Left kidney (tissue), 2 donors: ENCODE data around the gene MTRF1. TPM values are rescaled to one million over a fixed set of nuclear protein-coding genes. Genes with fewer than 3 reads are reported as not detected.

Experiments used
- DNase-seq: peaks from one replicate; pipeline ENCODE4 v3.0.0-alpha.2; 2013
- polyA plus RNA-seq: library from polyadenylated mRNA; unstranded; fragments of 120-200 nt; gene quantifications from one replicate; pipeline ENCODE4 v1.2.1, GENCODE V29; 2013; ENCODE audit not compliant: insufficient read length

MTRF1 gene
- polyA plus RNA-seq, 1 donor = 28.6 TPM

- DNase-seq = no peak
Measured at GRCh38 chr13:41224113-41225110, 39.0 kb downstream of the MTRF1 start.

DNA sequence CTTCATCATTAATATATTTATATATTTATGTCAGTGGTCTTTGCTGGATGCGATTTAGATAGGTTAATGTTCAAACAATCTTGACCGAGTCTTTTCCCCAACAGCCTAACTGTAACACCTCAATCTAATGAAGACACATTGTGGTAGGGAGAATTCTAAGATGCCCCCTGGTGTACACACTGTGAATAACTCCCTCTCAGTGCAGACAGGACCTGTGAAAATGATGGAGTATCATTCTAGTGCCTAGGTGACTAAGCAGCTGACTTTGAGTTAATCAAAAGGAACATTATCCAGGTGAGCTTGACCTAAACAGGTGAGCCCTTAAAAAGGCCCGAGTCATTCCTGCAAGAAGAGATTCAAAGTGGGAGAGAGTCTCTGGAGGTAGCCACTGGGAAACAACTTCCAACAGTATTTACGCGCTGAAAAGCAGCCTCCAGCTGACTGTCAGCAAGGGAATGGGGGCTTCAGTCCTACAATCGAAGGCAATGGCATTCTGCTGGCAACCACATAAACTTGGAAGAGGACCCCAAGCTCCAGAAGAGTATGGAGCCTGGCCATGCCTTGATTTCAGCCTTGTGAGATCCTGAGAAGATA, 41.0 kb downstream of the MTRF1 start:
- DNase-seq = peak; percentile 44

DNA sequence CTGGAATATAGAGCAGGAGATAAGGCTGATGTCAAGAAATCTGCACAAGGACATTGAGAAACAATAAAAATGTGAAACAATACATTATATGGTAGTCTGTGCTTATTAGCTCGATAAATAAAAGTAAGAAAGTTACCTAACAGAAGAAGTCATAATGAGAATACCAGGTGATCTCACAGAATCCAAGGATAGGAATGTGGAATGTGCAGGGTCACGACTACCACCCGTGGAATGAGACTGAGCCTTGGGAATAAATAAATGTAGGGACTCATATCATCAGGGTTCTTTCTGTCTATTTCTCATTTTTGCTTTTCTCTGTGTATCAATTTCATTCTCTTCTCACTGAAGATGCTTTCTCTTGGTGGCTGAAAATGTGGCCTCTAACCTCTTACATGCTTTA, 43.0 kb downstream of the MTRF1 start:
- no peak for DNase-seq

GRCh38 chr13:41216160-41216559, 47.2 kb downstream of the MTRF1 start:
- DNase-seq = no peak

DNA sequence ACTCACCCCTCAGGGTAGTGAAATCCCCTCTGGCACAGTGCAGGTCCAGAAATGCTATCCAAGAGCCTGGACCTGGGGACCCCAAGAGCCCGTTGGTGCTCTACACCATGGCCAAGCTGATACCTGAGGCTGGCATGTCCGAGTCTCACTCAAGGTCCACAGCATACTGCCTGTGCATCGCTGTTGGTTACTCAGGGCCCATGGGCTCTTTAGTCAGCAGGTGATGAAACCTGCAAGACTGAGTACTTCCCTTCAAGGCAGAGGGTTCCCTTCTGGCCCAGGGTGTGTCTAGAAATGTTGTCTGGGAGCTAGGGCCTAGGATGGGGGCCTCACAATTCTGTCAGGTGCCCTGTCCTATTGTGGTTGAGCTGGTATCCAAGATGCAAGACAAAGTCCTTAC, 49.5 kb downstream of the MTRF1 start:
- DNase-seq = no peak

- DNase-seq = no peak
Measured at GRCh38 chr13:41213316-41213715, 50.1 kb downstream of the MTRF1 start.

- no peak for DNase-seq
Measured at GRCh38 chr13:41212881-41213280, 50.5 kb downstream of the MTRF1 start.

DNA sequence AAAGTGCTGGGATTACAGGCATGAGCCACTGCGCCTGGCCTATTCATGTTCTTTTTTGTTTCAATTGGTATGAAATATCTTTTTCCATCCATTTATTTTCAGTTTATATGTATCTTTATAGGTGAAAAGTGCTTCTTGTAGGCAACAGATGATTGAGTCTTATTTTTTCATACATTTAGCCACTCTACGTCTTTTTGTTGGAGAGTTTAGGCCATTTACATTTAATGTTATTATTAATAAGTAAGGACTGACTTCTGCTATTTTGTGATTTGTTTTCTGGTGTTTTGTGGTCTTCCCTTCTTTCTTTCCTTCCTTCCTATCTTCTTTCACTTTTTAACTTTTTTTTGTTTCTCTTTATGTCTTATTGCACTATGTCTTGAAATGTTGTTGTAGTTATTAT, 52.3 kb downstream of the MTRF1 start:
- DNase-seq = no peak

DNA sequence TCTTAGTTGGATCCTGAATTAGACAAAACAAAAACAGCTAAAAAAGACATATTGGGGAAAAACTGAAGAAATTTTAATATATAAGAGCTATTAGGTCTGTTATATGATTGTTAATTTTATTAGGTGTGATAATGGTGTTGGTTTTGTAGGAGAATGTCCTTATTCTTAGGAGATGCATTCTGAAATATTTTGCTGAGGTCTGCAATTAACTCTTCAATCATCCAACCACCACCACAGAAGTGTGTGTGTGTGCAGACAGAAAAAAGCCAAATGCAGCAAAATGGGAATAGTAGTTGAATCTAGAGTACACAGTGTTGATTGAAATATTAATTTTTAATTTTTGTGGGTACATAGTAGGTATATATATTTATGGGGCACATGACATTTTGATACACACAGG, 56.9 kb downstream of the MTRF1 start:
- DNase-seq = no peak

DNA sequence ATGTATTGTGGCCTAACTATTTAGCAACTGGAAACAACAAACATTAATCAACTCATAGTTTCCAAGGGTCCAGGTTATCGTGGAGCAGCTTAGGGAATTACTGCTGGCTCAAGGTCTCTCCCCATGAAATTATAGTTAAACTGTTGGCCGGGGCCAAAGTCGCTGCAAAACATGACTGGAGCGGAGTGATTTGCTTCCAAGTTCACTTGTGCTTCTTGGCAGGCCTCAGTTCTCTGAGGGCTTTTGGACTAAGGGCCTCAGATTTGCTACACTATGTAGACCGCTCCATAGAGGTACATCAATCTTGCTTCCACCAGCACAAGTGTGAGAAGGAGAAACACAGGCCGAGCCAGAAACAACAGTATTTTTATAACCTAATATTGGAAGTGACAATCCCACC, 59.6 kb downstream of the MTRF1 start:
- DNase-seq = peak; percentile 32

DNA sequence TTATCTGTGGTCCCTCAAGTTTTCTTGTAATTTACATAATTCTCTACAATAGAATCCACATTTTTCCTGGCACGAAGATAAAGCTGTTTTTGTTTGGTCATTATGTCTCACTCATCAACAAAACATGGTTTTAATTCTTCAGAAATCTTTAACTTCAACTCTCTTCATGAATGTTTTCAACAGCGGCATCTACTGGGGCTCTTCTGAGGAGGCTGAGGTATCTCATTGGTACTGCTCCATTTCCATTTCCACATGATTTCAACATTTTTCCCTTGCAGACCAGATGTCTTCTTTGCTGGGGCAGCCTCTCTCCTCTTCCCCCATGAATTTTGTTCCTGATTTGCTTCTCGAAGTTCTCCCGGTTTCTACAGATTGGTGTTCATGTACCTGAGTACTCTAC, 63.2 kb downstream of the MTRF1 start:
- DNase-seq = no peak

GRCh38 chr13:41199526-41199925, 63.9 kb downstream of the MTRF1 start:
- no peak for DNase-seq

- DNase-seq = no peak
Measured at GRCh38 chr13:41199079-41199478, 64.3 kb downstream of the MTRF1 start.

DNA sequence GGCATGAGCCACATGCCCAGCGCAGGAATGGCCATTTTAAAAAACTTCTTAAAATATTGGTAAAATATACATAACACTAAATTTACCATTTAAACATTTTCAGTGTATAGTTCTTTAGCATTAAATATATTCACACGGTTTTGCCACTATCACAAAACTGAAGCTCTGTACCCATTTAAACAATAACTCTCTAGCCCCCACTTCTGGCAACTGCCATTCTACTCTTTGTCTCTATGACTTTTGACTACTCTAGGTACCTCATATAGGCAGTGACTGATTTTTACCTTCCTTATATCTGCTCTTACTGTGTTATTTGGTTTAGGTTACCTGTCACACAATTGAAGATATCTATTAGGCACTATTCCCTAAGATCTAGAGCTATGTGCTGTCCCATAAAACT, 66.8 kb downstream of the MTRF1 start:
- no peak for DNase-seq

DNA sequence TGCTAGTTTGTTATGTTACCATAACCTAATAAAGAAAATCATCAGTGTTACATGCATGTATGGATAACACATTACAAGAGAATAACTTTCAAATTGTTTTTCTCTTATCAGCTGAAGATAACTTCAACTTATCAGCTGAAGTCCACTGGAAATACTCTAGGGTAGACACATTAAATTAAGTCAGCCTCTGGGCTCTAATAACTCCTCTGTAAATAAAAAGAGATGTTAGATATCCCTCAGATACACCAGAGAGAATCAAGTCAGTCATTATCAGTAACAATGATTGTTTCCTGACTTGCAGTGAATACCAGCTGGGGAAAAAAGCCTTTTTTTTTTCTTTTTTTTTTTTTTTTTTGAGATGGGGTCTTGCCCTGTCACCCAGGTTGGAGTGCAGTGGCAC, 67.4 kb downstream of the MTRF1 start:
- no peak for DNase-seq

GRCh38 chr13:41193919-41194824, 69.2 kb downstream of the MTRF1 start, which contains the start of gene KBTBD7:
Gene KBTBD7, minus strand, starts transcription at chr13:41194569. Its CDS starts 312 bp downstream, at chr13:41194257.
- DNase-seq = peak; percentile 89

DNA sequence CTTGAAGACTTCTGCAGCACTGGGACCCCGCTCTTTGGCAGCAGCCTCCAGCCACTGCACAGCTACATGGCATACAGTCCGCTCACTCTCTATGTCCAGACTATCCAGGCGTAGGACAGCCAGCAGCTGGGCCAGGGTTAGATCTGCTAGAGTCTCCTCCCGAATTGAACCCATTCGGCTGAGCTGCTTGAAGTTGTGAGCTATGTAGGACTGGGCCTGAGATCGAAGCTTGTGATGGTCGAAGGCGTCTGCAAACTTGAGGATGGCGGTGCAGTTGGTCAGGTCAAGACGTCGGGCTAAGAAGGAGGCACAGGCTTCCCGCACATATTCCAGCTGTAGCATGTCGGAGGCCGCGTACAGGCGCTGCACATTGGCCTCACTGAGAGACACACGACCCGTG, 69.9 kb downstream of the MTRF1 start:
- DNase-seq = no peak

DNA sequence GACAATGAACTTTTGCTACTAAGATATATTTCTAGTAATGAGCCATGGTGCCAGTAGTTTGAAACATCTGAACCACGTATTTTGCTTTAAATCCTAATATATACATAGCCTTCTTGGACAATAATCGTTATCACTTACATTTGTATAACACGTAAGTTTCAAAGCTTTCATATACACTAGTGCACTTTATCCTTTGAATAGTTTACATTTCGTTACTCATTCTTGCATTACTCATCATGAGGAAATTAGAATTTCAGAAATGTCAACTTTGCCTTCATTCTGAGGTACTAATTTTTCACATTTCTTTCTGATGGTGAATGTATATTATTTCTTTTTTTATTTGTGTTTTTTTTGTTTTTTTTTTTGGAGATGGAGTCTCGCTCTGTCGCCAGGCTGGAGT, 74.8 kb downstream of the MTRF1 start:
- no peak for DNase-seq

DNA sequence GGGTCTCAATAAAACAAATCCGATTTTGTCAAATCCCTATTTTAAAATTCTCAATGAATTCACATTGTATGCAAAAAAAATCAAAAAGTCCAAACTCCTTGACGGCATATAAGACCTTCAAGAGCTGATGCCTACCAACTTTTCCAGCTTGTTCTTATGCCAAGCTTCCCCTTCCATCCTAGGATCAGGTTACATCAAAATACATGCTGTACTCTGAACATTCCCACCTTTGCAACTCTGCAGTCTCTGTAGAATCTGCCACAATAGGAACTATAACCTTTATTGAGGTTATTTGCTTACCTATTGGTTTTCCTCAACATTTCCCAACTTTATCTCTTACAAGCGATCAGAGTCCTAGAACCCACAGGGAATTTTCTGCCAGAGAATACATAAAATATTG, 76.9 kb downstream of the MTRF1 start:
- DNase-seq = no peak

- DNase-seq = no peak
Measured at GRCh38 chr13:41182231-41182630, 81.1 kb downstream of the MTRF1 start.

DNA sequence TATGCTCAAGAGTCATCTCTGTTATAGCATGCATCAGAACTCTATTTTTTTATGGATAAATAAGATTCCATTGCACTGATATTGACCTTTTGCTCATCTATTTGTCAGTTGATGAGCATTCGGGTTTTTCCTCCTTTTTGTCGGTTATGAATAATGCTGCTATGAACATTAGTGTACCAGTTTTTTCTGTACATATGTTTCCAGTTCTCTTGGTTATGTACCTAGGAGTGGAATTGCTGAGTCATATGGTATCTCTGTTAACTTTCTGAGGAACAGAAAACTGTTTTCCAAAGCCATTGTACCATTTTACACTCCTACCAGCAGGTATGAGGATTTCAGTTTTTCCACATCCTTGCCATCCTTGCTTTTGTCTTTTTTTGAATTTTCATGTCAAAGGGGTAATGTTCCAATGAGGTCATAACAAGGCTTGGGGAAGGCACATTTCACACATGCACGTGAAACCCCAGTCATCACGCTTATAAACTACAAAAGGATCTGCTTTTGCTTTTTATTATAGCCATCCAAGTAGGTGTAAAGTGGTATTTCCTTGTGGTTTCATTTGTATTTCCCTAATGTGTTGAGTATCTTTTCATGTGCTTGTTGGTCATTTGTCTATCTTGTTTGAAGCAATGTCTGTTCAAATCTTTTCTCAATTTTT, 83.7 kb downstream of the MTRF1 start:
- no peak for DNase-seq

- DNase-seq = no peak
Measured at GRCh38 chr13:41178040-41178439, 85.3 kb downstream of the MTRF1 start.
